Measurements from ENCODE around the gene SLIT3. TPM values are rescaled to one million over a fixed set of nuclear protein-coding genes. Genes with fewer than 3 reads are reported as not detected.

The SLIT3 gene
- total RNA-seq, 1 donor from 2014 or later = 42.4 TPM

GRCh38 chr5:168792678-168793077 lies 508.3 kb downstream of the SLIT3 start:
- DNase-seq = no peak

GRCh38 chr5:168790671-168791250 lies 510.2 kb downstream of the SLIT3 start:
- no peak for DNase-seq

- DNase-seq = no peak
These were observed 510.8 kb downstream of the SLIT3 start for GRCh38 chr5:168790002-168790635.

- no peak for DNase-seq
These were observed 512.2 kb downstream of the SLIT3 start for GRCh38 chr5:168788786-168789185.

- no peak for DNase-seq
These were observed 512.8 kb downstream of the SLIT3 start for GRCh38 chr5:168788107-168788506.

- DNase-seq = no peak
These were observed 514.8 kb downstream of the SLIT3 start for GRCh38 chr5:168786147-168786546.

- DNase-seq = no peak
These were observed 516.5 kb downstream of the SLIT3 start for GRCh38 chr5:168784454-168784853.

- no peak for DNase-seq
These were observed 518.9 kb downstream of the SLIT3 start for GRCh38 chr5:168781941-168782571.

- DNase-seq = no peak
These were observed 520.1 kb downstream of the SLIT3 start for GRCh38 chr5:168780888-168781287.

GRCh38 chr5:168779333-168779732 lies 521.6 kb downstream of the SLIT3 start:
- no peak for DNase-seq

GRCh38 chr5:168778536-168778935 lies 522.4 kb downstream of the SLIT3 start:
- DNase-seq = no peak

GRCh38 chr5:168777651-168778050 lies 523.3 kb downstream of the SLIT3 start:
- no peak for DNase-seq

- DNase-seq = no peak
These were observed 524.9 kb downstream of the SLIT3 start for GRCh38 chr5:168776070-168776469.

GRCh38 chr5:168773226-168773625 lies 527.7 kb downstream of the SLIT3 start:
- no peak for DNase-seq

- no peak for DNase-seq
These were observed 528.5 kb downstream of the SLIT3 start for GRCh38 chr5:168772316-168772961.

- no peak for DNase-seq
These were observed 529.3 kb downstream of the SLIT3 start for GRCh38 chr5:168771678-168772077.

GRCh38 chr5:168770996-168771395 lies 529.9 kb downstream of the SLIT3 start:
- DNase-seq = no peak

- no peak for DNase-seq
These were observed 530.9 kb downstream of the SLIT3 start for GRCh38 chr5:168770036-168770498.

- DNase-seq = no peak
These were observed 532.8 kb downstream of the SLIT3 start for GRCh38 chr5:168768172-168768571.

GRCh38 chr5:168766426-168766700 lies 534.6 kb downstream of the SLIT3 start:
- no peak for DNase-seq

- peak; percentile 69 for DNase-seq
These were observed 535.2 kb downstream of the SLIT3 start for GRCh38 chr5:168765551-168766425.

- no peak for DNase-seq
These were observed 535.8 kb downstream of the SLIT3 start for GRCh38 chr5:168765086-168765550.
